ENCODE data around the gene PGAP6. TPM values are rescaled to one million over a fixed set of nuclear protein-coding genes. Genes with fewer than 3 reads are reported as not detected.
A peak's percentile ranks its signal among the peaks of the same experiment; 100 is the strongest.

Gene PGAP6
- polyA plus RNA-seq, 1 of the 3 experiments (the other 2 are of a cell fraction): 133 TPM

DNA sequence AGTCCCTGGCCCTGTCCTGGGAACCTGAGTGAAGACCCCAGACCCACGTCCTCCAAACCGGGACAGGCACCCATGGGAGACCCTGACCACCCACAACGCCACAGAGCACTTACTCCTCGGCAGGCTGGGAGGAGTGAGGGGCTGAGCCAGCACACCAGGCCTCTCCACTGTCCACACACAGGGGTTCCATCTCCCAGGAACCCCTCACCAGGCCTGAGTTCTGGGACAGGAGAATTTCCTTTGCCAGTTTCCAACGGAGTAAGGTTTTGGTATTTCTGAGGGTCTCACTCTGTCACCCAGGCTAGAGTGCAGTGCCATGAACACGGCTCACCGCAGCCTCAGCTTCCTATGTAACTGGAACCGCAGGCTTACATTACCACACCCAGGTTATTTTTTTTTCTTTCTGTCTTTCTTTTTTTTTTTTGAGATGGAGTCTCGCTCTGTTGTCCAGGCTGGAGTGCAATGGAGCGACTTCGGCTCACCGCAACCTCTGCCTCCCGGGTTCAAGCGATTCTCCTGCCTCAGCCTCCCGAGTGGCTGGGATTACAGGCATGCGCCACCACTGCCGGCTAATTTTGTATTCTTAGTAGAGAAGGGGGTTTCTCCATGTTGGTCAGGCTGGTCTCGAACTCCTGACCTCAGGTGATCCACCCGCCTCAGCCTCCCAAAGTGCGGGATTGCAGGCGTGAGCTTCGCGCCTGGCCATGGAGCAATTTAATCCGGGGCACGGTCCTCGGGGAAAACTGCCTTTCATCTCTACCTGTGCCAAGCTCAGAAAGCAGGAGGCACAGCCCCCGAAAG is 1.6 kb downstream of the PGAP6 start:
- POLR2A ChIA-PET: interaction anchor here (0.6 to 0.7 kb wide), 3 partner anchors 58 to 205 kb away, joined by 3 to 4 read pairs (median 3); no protein-coding TSS in a partner anchor
- H3K9me2 ChIP-seq: no peaks in the 10 kb centered on the region
- H3K27ac ChIP-seq (ENCODE audit: low read depth in 2 of 2, low read length in 1 of 2): no peak overlapping the region; a peak in 1 of 4 replicates
- no peaks in the 10 kb centered on the region for H3F3A ChIP-seq (replicated peaks; ENCODE audit: insufficient read depth)
- H3K79me2 ChIP-seq (ENCODE audit: insufficient read depth): peaks cover 29% of the 10 kb centered on the region
- peak overlapping the region; percentile 80 to 86 for H3K4me3 ChIP-seq (ENCODE audit: low read depth in 2 of 2, low read length in 1 of 2)
- no peak overlapping the region for H2AFZ ChIP-seq (ENCODE audit: low read depth)
- peak overlapping the region; percentile 88; the same call in 1 of the 2 replicates for H3K9ac ChIP-seq
- H4K20me1 ChIP-seq (ENCODE audit: insufficient read depth): peaks cover 17% of the 10 kb centered on the region
- DNase-seq: no peak
- H3K9me3 ChIP-seq: no peaks in the 10 kb centered on the region
- H3K27me3 ChIP-seq (ENCODE audit: insufficient read depth): no peaks in the 10 kb centered on the region
- H3K4me1 ChIP-seq (ENCODE audit: control insufficient read depth in 1 of 2, insufficient read depth in 2 of 2, low read depth in 1 of 2, low read length in 1 of 2): peaks cover 5 to 23% of the 10 kb centered on the region in 2 experiments; a peak in 2 of 4 replicates
- H3K4me2 ChIP-seq: peak overlapping the region; percentile 97
- peaks cover 0 to 22% of the 10 kb centered on the region in 2 experiments for H3K36me3 ChIP-seq (replicated peaks in 1 of 2; ENCODE audit: control insufficient read depth in 1 of 2, insufficient read depth in 2 of 2, low read length in 1 of 2)
- CTCF ChIA-PET: interaction anchor here (0.9 to 1.8 kb wide), 3 partner anchors 9 to 97 kb away, joined by 3 to 9 read pairs (median 9); partner anchors contain the start of gene MRPL28
- TF ChIP-seq TAF1 (IDR thresholded peaks at IDR 0.05; ENCODE audit: borderline replicate concordance, low read depth, low read length): no peak
- 80% methylated on average over 15 of the region's 27 CpGs for WGBS (ENCODE audit: low lambda C conversion rate)

DNA sequence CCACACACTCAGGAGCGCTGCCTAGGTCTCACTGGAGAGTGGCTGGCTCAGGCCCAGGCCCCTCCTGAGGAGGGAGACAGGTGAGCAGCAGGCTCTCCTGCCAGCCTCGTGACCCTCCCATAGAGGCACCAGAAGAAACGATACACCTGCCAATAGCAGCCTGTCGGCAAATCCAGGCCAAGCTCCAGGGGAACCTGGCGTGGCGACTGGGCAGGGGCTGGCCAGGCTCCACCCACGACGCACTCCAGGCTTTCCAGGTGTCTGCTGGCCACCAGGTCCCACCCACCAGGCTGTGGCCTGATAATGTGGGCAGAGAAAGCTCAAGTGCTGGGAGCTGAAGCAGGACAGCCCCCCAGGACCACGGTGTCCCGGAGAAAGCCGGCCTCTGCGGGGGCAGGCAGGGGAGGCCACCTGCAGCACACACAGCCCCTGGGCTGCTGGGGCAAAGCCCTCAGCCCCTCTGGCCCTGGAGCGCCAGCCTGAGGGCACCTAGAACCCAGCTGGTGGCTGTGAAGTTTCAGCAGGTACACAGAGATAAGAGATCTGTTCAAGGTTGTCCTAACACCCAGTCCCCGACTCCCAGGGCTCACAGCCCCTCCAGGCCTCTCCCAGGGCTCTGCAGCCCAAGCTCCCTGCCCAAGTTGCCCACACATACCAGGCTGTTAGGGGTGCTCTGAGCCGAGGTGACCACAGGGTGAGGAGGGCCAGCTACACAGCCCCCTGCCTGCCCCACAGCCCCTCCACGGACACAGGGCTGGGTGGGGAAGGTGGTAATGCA is 2.4 kb downstream of the PGAP6 start:
- Histone ChIP-seq H3K4me2 (peak overlapping the region; percentile 97; the same call in 1 of the 2 replicates), H3K27ac (ENCODE audit: low read depth in 2 of 2, low read length in 1 of 2) (no peak overlapping the region), H3K9me3 (no peaks in the 10 kb centered on the region), H3K79me2 (ENCODE audit: insufficient read depth) (peaks cover 29% of the 10 kb centered on the region), H3K4me3 (ENCODE audit: low read depth in 2 of 2, low read length in 1 of 2) (no peak overlapping the region), H3K36me3 (replicated peaks in 1 of 2; ENCODE audit: control insufficient read depth in 1 of 2, insufficient read depth in 2 of 2, low read length in 1 of 2) (peaks cover 0 to 30% of the 10 kb centered on the region in 2 experiments), H2AFZ (ENCODE audit: low read depth) (no peak overlapping the region), H4K20me1 (ENCODE audit: insufficient read depth) (peaks cover 17% of the 10 kb centered on the region), H3K9ac (no peak overlapping the region), H3K4me1 (ENCODE audit: control insufficient read depth in 1 of 2, insufficient read depth in 2 of 2, low read depth in 1 of 2, low read length in 1 of 2) (peaks cover 5 to 23% of the 10 kb centered on the region in 2 experiments; a peak in 2 of 4 replicates), H3K27me3 (ENCODE audit: insufficient read depth) (no peaks in the 10 kb centered on the region), H3F3A (replicated peaks; ENCODE audit: insufficient read depth) (no peaks in the 10 kb centered on the region), H3K9me2 (no peaks in the 10 kb centered on the region)
- CTCF ChIA-PET: interaction anchor here (0.6 to 1.8 kb wide), 2 partner anchors 17 to 312 kb away, joined by 3 to 9 read pairs; no protein-coding TSS in a partner anchor
- WGBS (ENCODE audit: low lambda C conversion rate): 53% methylated on average over 3 of the region's 16 CpGs
- no peak for DNase-seq
- POLR2A ChIA-PET: interaction anchor here (0.7 kb wide), 1 partner anchor 206 kb away, joined by 3 read pairs; no protein-coding TSS in a partner anchor
- TF ChIP-seq, protein P1, sequence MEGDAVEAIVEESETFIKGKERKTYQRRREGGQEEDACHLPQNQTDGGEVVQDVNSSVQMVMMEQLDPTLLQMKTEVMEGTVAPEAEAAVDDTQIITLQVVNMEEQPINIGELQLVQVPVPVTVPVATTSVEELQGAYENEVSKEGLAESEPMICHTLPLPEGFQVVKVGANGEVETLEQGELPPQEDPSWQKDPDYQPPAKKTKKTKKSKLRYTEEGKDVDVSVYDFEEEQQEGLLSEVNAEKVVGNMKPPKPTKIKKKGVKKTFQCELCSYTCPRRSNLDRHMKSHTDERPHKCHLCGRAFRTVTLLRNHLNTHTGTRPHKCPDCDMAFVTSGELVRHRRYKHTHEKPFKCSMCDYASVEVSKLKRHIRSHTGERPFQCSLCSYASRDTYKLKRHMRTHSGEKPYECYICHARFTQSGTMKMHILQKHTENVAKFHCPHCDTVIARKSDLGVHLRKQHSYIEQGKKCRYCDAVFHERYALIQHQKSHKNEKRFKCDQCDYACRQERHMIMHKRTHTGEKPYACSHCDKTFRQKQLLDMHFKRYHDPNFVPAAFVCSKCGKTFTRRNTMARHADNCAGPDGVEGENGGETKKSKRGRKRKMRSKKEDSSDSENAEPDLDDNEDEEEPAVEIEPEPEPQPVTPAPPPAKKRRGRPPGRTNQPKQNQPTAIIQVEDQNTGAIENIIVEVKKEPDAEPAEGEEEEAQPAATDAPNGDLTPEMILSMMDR (IDR thresholded peaks at IDR 0.05): no peak
- no peak for TF ChIP-seq ELF1 (IDR thresholded peaks at IDR 0.05)
- no peak for TF ChIP-seq SMC3 (IDR thresholded peaks at IDR 0.05; ENCODE audit: low read depth, low read length)
- no peak for TF ChIP-seq NFIC (IDR thresholded peaks at IDR 0.05; ENCODE audit: borderline replicate concordance)
- TF ChIP-seq POLR2AphosphoS5 (IDR thresholded peaks at IDR 0.05; ENCODE audit: low read depth, low read length): no peak
- TF ChIP-seq SIN3A (IDR thresholded peaks at IDR 0.05; ENCODE audit: borderline replicate concordance, low read depth, low read length): no peak
- TF ChIP-seq JUND (IDR thresholded peaks at IDR 0.05): no peak
- no peak for TF ChIP-seq EP300 (IDR thresholded peaks at IDR 0.05; ENCODE audit: borderline replicate concordance in 1 of 2, low read depth in 1 of 2, low read length in 1 of 2)
- no peak for TF ChIP-seq CHD2 (IDR thresholded peaks at IDR 0.05; ENCODE audit: low read length, partially characterized antibody)
- TF ChIP-seq, protein P2, sequence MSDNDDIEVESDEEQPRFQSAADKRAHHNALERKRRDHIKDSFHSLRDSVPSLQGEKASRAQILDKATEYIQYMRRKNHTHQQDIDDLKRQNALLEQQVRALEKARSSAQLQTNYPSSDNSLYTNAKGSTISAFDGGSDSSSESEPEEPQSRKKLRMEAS (IDR thresholded peaks at IDR 0.05; ENCODE audit: low read depth): no peak
- TF ChIP-seq, protein P3, sequence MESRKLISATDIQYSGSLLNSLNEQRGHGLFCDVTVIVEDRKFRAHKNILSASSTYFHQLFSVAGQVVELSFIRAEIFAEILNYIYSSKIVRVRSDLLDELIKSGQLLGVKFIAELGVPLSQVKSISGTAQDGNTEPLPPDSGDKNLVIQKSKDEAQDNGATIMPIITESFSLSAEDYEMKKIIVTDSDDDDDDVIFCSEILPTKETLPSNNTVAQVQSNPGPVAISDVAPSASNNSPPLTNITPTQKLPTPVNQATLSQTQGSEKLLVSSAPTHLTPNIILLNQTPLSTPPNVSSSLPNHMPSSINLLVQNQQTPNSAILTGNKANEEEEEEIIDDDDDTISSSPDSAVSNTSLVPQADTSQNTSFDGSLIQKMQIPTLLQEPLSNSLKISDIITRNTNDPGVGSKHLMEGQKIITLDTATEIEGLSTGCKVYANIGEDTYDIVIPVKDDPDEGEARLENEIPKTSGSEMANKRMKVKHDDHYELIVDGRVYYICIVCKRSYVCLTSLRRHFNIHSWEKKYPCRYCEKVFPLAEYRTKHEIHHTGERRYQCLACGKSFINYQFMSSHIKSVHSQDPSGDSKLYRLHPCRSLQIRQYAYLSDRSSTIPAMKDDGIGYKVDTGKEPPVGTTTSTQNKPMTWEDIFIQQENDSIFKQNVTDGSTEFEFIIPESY (IDR thresholded peaks at IDR 0.05; ENCODE audit: borderline replicate concordance, low read depth): no peak
- TF ChIP-seq RFX5 (IDR thresholded peaks at IDR 0.05; ENCODE audit: low read length): no peak
- TF ChIP-seq EZH2phosphoT487 (IDR thresholded peaks at IDR 0.05; ENCODE audit: borderline replicate concordance, low read depth): no peak
- TF ChIP-seq FOSL2 (IDR thresholded peaks at IDR 0.05; ENCODE audit: borderline replicate concordance, low read depth): no peak
- no peak for TF ChIP-seq MXI1 (IDR thresholded peaks at IDR 0.05; ENCODE audit: low read depth, low read length)

All from SK-N-SH (cell line).